HG03460 (cell line): ENCODE results near the gene ZNF579.
"Not testable (repeated sequence)": the region's sequence is repeated elsewhere in the genome, so short reads cannot be mapped to it uniquely, and the experiment has no call there.

ENCODE experiments used
- ATAC-seq: cut with Tn5 transposase; IDR thresholded peaks from one replicate; pipeline ENCODE4 v1.9.1; 2021; ENCODE audit not compliant: unreplicated experiment

The ZNF579 gene

GRCh38 chr19:55594996-55595545 is 14.4 kb upstream of the ZNF579 start:
- no peak for ATAC-seq

GRCh38 chr19:55593096-55593772 is 12.6 kb upstream of the ZNF579 start:
- no peak for ATAC-seq

- ATAC-seq: no peak
Measured at GRCh38 chr19:55592391-55593090, 11.9 kb upstream of the ZNF579 start.

GRCh38 chr19:55591555-55591954 is 10.9 kb upstream of the ZNF579 start:
- no peak for ATAC-seq

GRCh38 chr19:55590617-55591016 is 10.0 kb upstream of the ZNF579 start:
- ATAC-seq: no peak

- ATAC-seq: no peak
Measured at GRCh38 chr19:55590109-55590508, 9.5 kb upstream of the ZNF579 start.

GRCh38 chr19:55588738-55589137 is 8.1 kb upstream of the ZNF579 start:
- no peak for ATAC-seq

- ATAC-seq: peak; percentile 77
Measured at GRCh38 chr19:55586976-55587668, 6.5 kb upstream of the ZNF579 start.

- ATAC-seq: no peak
Measured at GRCh38 chr19:55585658-55586339, 5.2 kb upstream of the ZNF579 start.

- no peak for ATAC-seq
Measured at GRCh38 chr19:55584871-55585270, 4.2 kb upstream of the ZNF579 start.

GRCh38 chr19:55583897-55584296 is 3.2 kb upstream of the ZNF579 start:
- ATAC-seq: not testable (repeated sequence)

- not testable (repeated sequence) for ATAC-seq
Measured at GRCh38 chr19:55582284-55582683, 1.6 kb upstream of the ZNF579 start.

- ATAC-seq: no peak
Measured at GRCh38 chr19:55581823-55582223, 1.2 kb upstream of the ZNF579 start.

GRCh38 chr19:55581145-55581822 is 636 bp upstream of the ZNF579 start:
- no peak for ATAC-seq

GRCh38 chr19:55579766-55580621 is 654 bp downstream of the ZNF579 start:
- ATAC-seq: no peak

GRCh38 chr19:55578761-55579747 is 1.6 kb downstream of the ZNF579 start:
- ATAC-seq: no peak

- no peak for ATAC-seq
Measured at GRCh38 chr19:55578031-55578760, 2.5 kb downstream of the ZNF579 start.

GRCh38 chr19:55576746-55577145 is 3.9 kb downstream of the ZNF579 start:
- no peak for ATAC-seq
